HL-60/S4 (cell line): ENCODE data around the gene ZNF79.
"Not testable (repeated sequence)": the region's sequence is repeated elsewhere in the genome, so short reads cannot be mapped to it uniquely, and the experiment has no call there.

Experiments used
- in situ Hi-C: fragments of 300-500 bp; cut with MboI; formaldehyde crosslinking; loops from 2 replicates; pipeline ENCODE4 v1.14.3; 2022; ENCODE audit warnings: low sequenced_read_pairs

The ZNF79 gene

GRCh38 chr9:127451858-127452656, 27.9 kb downstream of the ZNF79 start:
- in situ Hi-C loops, result no loop called here

- in situ Hi-C loops, result no loop called here
Measured at GRCh38 chr9:127452691-127453090, 28.5 kb downstream of the ZNF79 start.

- in situ Hi-C loops, result no loop called here
Measured at GRCh38 chr9:127455324-127455992, 31.3 kb downstream of the ZNF79 start.

GRCh38 chr9:127457191-127457878, 33.2 kb downstream of the ZNF79 start:
- in situ Hi-C loops, result no loop called here

- in situ Hi-C loops, result no loop called here
Measured at GRCh38 chr9:127458921-127459320, 34.7 kb downstream of the ZNF79 start.

GRCh38 chr9:127463382-127463781, 39.2 kb downstream of the ZNF79 start:
- in situ Hi-C loops, result no loop called here

GRCh38 chr9:127463911-127464310, 39.7 kb downstream of the ZNF79 start:
- in situ Hi-C loops, result no loop called here

- in situ Hi-C loops, result not testable (repeated sequence)
Measured at GRCh38 chr9:127466407-127466917, 42.3 kb downstream of the ZNF79 start.

GRCh38 chr9:127467621-127468020, 43.4 kb downstream of the ZNF79 start:
- in situ Hi-C loops, result no loop called here

GRCh38 chr9:127470662-127471061, 46.5 kb downstream of the ZNF79 start:
- in situ Hi-C loops, result no loop called here

- in situ Hi-C loops, result no loop called here
Measured at GRCh38 chr9:127473501-127473900, 49.3 kb downstream of the ZNF79 start.

GRCh38 chr9:127473932-127474331, 49.8 kb downstream of the ZNF79 start:
- in situ Hi-C loops, result no loop called here

- in situ Hi-C loops, result no loop called here
Measured at GRCh38 chr9:127474592-127474991, 50.4 kb downstream of the ZNF79 start.

- in situ Hi-C loops, result no loop called here
Measured at GRCh38 chr9:127479507-127480081, 55.4 kb downstream of the ZNF79 start.

GRCh38 chr9:127482662-127483061, 58.5 kb downstream of the ZNF79 start:
- in situ Hi-C loops, result no loop called here

- in situ Hi-C loops, result no loop called here
Measured at GRCh38 chr9:127485995-127486394, 61.8 kb downstream of the ZNF79 start.

- in situ Hi-C loops, result no loop called here
Measured at GRCh38 chr9:127488946-127489345, 64.8 kb downstream of the ZNF79 start.

GRCh38 chr9:127489471-127490115, 65.4 kb downstream of the ZNF79 start:
- in situ Hi-C loops, result loop anchor here (10.0 kb wide), 1 partner anchor 435 kb away; no protein-coding TSS in a partner anchor

GRCh38 chr9:127490535-127491230, 66.5 kb downstream of the ZNF79 start:
- in situ Hi-C loops, result loop anchor here (10.0 kb wide), 1 partner anchor 434 kb away; no protein-coding TSS in a partner anchor

- in situ Hi-C loops, result loop anchor here (10.0 kb wide), 1 partner anchor 433 kb away; no protein-coding TSS in a partner anchor
Measured at GRCh38 chr9:127491516-127491915, 67.3 kb downstream of the ZNF79 start.
